Posterior vena cava (tissue), 2 donors: Measurements from ENCODE around the gene MIEN1. TPM values are rescaled to one million over a fixed set of nuclear protein-coding genes. Genes with fewer than 3 reads are reported as not detected.

ENCODE experiments used
- DNase-seq: peaks from one replicate; pipeline ENCODE4 v3.0.0-alpha.2; 2020; ENCODE audit warnings: low spot score
- intact Hi-C, 2 donors: fragments of 100-400 bp; cut with DNase I; formaldehyde crosslinking; loops; one replicate each; pipeline versions ENCODE4 v1.14.1 to v1.14.2; 2022 to 2023
- microRNA-seq, 2 donors: library from miRNA; unstranded; fragments of <30 nt; microRNA quantifications; one replicate each; pipeline ENCODE4 v1.2.0, GENCODE V29; 2020 to 2021; ENCODE audit warnings: borderline microRNAs expressed in 2 of 2
- total RNA-seq, 2 donors: library from RNA; stranded (reverse); fragmentation: NEBNext Ultra II Directional; extraction: Animal tissue kit (Norgen Biotek cat#: 25700); gene quantifications; one replicate each; pipeline ENCODE4 v1.2.1, GENCODE V29; 2021
- donor health status: DM: yes; HTN: yes; CAD: no.
- donor health status: DM: yes; HTN: yes; CAD: no.

The MIEN1 gene
- total RNA-seq, 2 donors from 2014 or later: 27.4 to 33.6 TPM

DNA sequence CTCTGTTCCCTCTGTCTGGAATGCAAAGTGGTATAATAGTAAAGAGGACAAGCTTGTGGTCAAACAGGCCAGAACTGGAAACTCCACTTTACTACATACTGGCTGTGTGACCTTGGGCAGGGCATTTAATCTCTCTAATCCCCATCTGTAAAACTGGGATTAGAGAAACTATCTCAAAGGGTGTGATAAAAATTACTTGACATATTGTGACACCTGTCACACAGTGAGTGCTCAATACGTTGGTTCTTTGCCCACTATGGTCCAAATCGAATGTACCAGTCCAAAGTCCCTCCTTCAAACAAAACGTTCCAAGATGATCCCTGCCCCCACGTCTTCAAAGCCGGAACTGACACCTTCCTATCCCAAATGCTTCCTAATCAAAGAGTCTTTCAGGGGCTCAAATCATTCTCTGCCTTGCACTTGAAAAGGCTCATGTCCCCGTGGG is 43.2 kb downstream of the MIEN1 start:
- intact Hi-C loops: loop anchor here in 1 of 2 donors (10.0 kb wide), 1 partner anchor 52 kb away; the partner anchor contains the start of gene STARD3
- DNase-seq: no peak

DNA sequence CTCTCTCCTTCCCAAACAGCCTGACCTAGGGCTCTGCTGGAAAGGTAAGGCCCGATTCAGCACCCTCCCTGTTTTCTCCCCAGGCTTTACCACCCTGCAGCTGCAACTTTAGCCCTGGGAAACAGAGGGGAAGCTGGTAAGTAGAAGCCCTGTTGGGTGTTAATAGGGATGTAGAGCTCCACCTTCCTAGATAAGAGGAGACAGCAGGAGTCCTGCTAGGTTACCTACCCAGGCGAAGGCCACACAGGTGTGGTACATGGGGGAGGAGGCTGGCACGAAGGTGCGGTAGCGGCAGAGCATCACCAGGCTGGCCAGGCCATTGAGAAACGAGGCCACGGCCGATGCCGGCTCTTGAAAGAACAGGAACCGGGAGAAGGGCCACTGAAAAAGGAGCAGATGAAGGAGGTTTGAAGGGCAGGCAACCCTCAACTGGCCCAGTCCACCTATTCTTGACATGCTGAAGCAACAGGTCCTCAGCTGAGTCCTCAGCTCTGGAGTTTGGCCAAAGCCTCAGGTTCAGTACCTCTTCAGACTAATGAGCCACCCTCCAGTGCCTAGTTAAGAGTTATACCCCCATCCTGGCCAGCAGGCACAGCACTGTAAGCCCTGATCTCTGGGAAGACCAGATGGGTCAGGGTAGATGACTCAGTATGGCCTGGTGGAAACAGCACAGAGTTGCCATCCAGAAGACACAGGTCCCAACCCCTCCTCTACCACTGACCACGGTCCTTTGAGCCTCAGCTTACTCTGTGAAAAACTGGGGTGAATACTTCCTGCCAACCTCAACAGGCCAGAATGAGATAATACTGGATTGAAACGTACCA is 45.8 kb downstream of the MIEN1 start:
- intact Hi-C loops: loop anchor here in 1 of 2 donors (10.0 kb wide), 1 partner anchor 50 kb away; the partner anchor contains the start of gene STARD3
- no peak for DNase-seq

DNA sequence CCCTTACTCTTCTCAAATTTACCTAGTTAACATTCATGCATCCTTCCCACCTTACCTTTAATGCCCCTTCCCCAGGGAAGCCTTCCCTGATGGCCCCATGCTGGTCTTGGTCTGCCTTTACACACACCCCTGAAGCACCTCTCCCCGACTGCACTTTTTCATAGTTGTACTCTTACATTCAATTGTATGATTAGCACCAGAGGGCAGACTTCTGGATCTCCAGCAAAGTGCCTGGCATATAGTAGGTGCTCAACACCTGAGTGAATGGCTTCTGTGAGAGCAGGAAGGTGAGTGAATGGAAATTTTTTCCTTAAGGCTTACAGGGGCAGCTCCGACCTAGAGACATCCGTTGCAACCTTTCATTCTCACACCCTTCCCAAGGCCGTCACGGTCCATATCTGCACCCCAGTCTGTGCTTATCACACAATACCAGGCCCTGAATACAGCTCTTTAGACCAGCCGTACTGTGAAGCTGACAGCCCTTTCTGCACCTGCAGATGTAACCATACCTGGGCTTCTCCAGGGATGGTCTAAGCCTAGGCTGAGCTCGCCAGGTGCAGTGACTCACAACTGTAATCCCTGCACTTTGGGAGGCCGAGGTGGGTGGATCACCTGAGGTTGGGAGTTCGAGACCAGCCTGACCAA is 46.9 kb downstream of the MIEN1 start:
- DNase-seq: no peak
- intact Hi-C loops: loop anchor here in 1 of 2 donors (10.0 kb wide), 1 partner anchor 49 kb away; the partner anchor contains the start of gene STARD3

DNA sequence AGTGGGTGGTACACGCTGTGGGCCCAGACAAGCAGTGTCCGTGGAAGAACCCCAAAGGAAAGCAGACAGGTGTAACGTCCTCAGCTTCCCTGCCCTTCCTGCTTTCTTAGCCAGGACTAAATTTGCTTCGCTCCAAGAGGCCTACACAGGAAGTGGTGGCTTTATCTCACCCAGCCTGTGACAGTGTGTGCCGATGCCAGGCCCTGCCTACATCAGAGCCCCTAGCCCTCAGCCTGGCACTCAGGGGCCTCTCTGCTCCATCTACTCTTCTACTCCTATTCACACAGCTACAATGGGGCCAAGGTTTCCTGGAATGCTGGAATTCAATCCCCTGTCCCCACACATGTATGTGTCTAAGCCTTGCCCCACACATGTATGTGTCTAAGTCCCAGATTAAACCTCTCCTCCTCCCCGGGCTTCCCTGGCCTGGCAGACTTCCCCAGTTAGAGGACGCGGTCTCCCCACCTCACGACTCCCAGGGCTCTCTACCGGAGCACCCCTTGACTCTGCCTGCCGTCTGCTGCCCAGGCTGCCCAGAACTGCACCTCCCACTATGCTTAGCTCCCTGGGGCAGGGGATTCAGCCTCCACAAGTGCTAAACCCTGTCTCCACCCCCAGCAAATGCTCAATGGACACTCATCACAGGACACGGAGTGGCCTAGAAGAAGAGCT is 50.7 kb downstream of the MIEN1 start:
- DNase-seq: no peak
- intact Hi-C loops: loop anchor here in 1 of 2 donors (10.0 kb wide), 1 partner anchor 45 kb away; the partner anchor contains the start of gene STARD3

Small RNA genes lying within 50 kb of the gene (microRNA-seq; reads per million reads assigned to microRNA genes)
- 0.78 to 2.6 reads per million in 2 donors for gene MIR4728

Other genes with a start within 250 kb of the MIEN1 start
- gene NEUROD2, start 122.6 kb downstream of the MIEN1 start, total RNA-seq: not detected
- gene PPP1R1B, start 103.6 kb downstream of the MIEN1 start, total RNA-seq: 1 to 10 TPM in 1 of 2 donors, under 1 TPM in 1; 0.38 to 2.3 TPM
- 10 to 100 TPM; 32.8 to 35.4 TPM for gene STARD3, start 93.4 kb downstream of the MIEN1 start, total RNA-seq
- gene TCAP, start 65.2 kb downstream of the MIEN1 start, total RNA-seq: 1 to 10 TPM in 1 of 2 donors, under 1 TPM in 1; 0.81 to 1.0 TPM
- 1 to 10 TPM in 1 of 2 donors, under 1 TPM in 1; 0.62 to 3.1 TPM for gene PNMT, start 62.1 kb downstream of the MIEN1 start, total RNA-seq
- gene PGAP3, start 42.5 kb downstream of the MIEN1 start, total RNA-seq: 10 to 100 TPM; 12.0 to 12.3 TPM
- gene ERBB2, start 30.5 kb downstream of the MIEN1 start, total RNA-seq: 10 to 100 TPM; 33.0 to 42.8 TPM
- gene GRB7, start 7.4 kb upstream of the MIEN1 start, total RNA-seq: not detected
- gene IKZF3, start 133.8 kb upstream of the MIEN1 start, total RNA-seq: 1 to 10 TPM; 1.6 TPM
- not detected for gene ZPBP2, start 137.7 kb upstream of the MIEN1 start, total RNA-seq
- 1 to 10 TPM; 4.2 to 6.0 TPM for gene GSDMB, start 188.1 kb upstream of the MIEN1 start, total RNA-seq
- gene ORMDL3, start 197.1 kb upstream of the MIEN1 start, total RNA-seq: 10 to 100 TPM; 32.1 to 43.2 TPM
- gene LRRC3C, start 197.2 kb upstream of the MIEN1 start, total RNA-seq: not detected
- gene GSDMA, start 232.5 kb upstream of the MIEN1 start, total RNA-seq: under 1 TPM; 0.19 to 0.57 TPM